Esophagus squamous epithelium (tissue), 4 donors: ENCODE data around the gene IL18R1.

ENCODE experiments used
- POLR2A ChIP-seq, 4 donors: fragments of 450-650 bp; IDR thresholded peaks; one replicate each; pipeline ENCODE4 v1.6.1; 2017; ENCODE audit warnings: antibody characterized with exemption in 4 of 4, mild to moderate bottlenecking in 4 of 4, moderate library complexity in 3 of 4
- TF ChIP-seq, protein P1 (sequence below), 6 experiments: fragments of 450-650 bp in 4 of 6; fragments of 200-600 bp in 2 of 6; sonication (generic) in 2 of 6; IDR thresholded peaks; one replicate each; pipeline ENCODE4 v1.5.1; 2016 to 2019; ENCODE audit warnings: antibody characterized with exemption in 6 of 6, mild to moderate bottlenecking in 4 of 6, moderate library complexity in 4 of 6

DNA sequence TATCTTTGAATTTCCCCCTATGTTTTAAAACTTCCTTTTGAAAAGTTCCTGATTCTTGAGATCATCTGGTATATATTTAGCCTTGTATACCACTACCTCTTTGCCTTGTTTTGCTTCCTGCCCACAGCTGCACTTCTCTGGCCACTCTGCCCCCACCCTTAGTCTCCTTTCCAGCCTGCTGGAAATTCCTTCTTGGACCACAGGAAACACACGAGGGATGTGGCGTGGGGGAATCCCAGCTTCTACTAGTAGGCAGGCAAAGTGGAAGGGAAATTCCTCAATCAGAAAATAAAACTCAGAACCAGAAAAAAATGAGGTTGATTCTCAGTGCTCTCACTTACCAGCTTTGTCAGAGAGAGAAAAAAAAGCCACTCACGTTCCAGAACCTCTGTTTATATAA, 80.7 kb downstream of the IL18R1 start:
- TF ChIP-seq, protein P1, sequence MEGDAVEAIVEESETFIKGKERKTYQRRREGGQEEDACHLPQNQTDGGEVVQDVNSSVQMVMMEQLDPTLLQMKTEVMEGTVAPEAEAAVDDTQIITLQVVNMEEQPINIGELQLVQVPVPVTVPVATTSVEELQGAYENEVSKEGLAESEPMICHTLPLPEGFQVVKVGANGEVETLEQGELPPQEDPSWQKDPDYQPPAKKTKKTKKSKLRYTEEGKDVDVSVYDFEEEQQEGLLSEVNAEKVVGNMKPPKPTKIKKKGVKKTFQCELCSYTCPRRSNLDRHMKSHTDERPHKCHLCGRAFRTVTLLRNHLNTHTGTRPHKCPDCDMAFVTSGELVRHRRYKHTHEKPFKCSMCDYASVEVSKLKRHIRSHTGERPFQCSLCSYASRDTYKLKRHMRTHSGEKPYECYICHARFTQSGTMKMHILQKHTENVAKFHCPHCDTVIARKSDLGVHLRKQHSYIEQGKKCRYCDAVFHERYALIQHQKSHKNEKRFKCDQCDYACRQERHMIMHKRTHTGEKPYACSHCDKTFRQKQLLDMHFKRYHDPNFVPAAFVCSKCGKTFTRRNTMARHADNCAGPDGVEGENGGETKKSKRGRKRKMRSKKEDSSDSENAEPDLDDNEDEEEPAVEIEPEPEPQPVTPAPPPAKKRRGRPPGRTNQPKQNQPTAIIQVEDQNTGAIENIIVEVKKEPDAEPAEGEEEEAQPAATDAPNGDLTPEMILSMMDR (IDR thresholded peaks at IDR 0.05), result no peak
- no peak for TF ChIP-seq POLR2A (IDR thresholded peaks at IDR 0.05)
